Peyer's patch (tissue), 4 donors: ENCODE results near the gene DPYD.

Experiments
- POLR2A ChIP-seq, 2 donors: fragments of 450-650 bp; IDR thresholded peaks; one replicate each; pipeline ENCODE4 v1.5.1; 2017; ENCODE audit warnings: antibody characterized with exemption in 2 of 2, mild to moderate bottlenecking in 2 of 2, moderate library complexity in 2 of 2
- TF ChIP-seq, protein P1 (sequence below), 6 experiments: fragments of 450-650 bp in 4 of 6; fragments of 200-600 bp in 2 of 6; sonication (generic) in 1 of 6; IDR thresholded peaks; one replicate each; pipeline ENCODE4 v1.5.1; 2017 to 2019; ENCODE audit warnings: antibody characterized with exemption in 6 of 6, mild to moderate bottlenecking in 3 of 6, moderate library complexity in 1 of 6

DNA sequence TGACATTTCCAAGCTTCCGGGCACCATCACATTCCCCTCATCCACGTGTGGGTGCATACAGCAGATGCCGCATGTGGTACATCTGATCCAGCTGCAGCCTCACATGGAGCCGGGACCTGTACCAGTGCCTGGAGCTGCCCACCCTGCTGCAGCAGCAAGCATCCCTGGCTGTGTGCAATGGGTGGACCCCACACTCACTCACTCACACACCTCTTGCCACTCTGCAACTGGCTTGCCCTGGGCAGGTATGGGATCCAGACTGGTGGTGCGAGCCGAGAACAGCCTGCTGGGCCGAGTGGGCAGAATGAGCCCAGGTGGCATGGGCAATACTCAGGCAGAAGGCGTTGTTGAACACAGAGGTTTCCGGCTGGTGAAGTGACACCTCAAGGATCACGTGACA is 75.0 kb downstream of the DPYD start:
- TF ChIP-seq, protein P1, sequence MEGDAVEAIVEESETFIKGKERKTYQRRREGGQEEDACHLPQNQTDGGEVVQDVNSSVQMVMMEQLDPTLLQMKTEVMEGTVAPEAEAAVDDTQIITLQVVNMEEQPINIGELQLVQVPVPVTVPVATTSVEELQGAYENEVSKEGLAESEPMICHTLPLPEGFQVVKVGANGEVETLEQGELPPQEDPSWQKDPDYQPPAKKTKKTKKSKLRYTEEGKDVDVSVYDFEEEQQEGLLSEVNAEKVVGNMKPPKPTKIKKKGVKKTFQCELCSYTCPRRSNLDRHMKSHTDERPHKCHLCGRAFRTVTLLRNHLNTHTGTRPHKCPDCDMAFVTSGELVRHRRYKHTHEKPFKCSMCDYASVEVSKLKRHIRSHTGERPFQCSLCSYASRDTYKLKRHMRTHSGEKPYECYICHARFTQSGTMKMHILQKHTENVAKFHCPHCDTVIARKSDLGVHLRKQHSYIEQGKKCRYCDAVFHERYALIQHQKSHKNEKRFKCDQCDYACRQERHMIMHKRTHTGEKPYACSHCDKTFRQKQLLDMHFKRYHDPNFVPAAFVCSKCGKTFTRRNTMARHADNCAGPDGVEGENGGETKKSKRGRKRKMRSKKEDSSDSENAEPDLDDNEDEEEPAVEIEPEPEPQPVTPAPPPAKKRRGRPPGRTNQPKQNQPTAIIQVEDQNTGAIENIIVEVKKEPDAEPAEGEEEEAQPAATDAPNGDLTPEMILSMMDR (IDR thresholded peaks at IDR 0.05), result no peak
- no peak for TF ChIP-seq POLR2A (IDR thresholded peaks at IDR 0.05)
